Astrocyte (in vitro differentiated cells and primary cell): ENCODE data around the gene CCDC81. TPM values are rescaled to one million over a fixed set of nuclear protein-coding genes. Genes with fewer than 3 reads are reported as not detected.
A peak's percentile ranks its signal among the peaks of the same experiment; 100 is the strongest.

Experiments used
- DNase-seq: peaks from one replicate; pipeline ENCODE4 v3.0.0-alpha.2; 2010; ENCODE audit warnings: low read depth
- FAIRE-seq: peaks from 2 replicates; lab custom pipeline; 2011; peaks lifted over from hg19 to GRCh38; lab: Jason Lieb, UNC
- H2AFZ ChIP-seq: 2 replicates; pipeline ENCODE4 v1.6.0; 2012; ENCODE audit warnings: low read depth, low read length, inconsistent platforms
- H3K27ac ChIP-seq: 2 replicates; pipeline ENCODE4 v1.5.1; 2011; ENCODE audit warnings: low read depth, low read length, inconsistent platforms
- H3K27me3 ChIP-seq: 2 replicates; pipeline ENCODE4 v1.6.0; 2011; ENCODE audit warnings: low read length, inconsistent platforms; ENCODE audit not compliant: insufficient read depth
- H3K36me3 ChIP-seq: 2 replicates; pipeline ENCODE4 v1.5.1; 2011; ENCODE audit warnings: low read length, inconsistent platforms; ENCODE audit not compliant: insufficient read depth
- H3K4me1 ChIP-seq: 2 replicates; pipeline ENCODE4 v1.5.1; 2011; ENCODE audit warnings: low read length, inconsistent platforms; ENCODE audit not compliant: insufficient read depth
- H3K4me2 ChIP-seq: 2 replicates; pipeline ENCODE4 v1.6.0; 2012; ENCODE audit warnings: low read length, inconsistent platforms
- H3K4me3 ChIP-seq: 2 replicates; pipeline ENCODE4 v1.5.1; 2011; ENCODE audit warnings: low read depth, mild to moderate bottlenecking, low read length, inconsistent platforms; ENCODE audit not compliant: insufficient read depth
- H3K79me2 ChIP-seq: 2 replicates; pipeline ENCODE4 v1.6.0; 2012; ENCODE audit warnings: mild to moderate bottlenecking, low read length, inconsistent platforms; ENCODE audit not compliant: insufficient read depth
- H3K9ac ChIP-seq: 2 replicates; pipeline ENCODE4 v1.6.0; 2012; ENCODE audit warnings: mild to moderate bottlenecking, low read length, inconsistent platforms
- H3K9me3 ChIP-seq: 2 replicates; pipeline ENCODE4 v1.5.1; 2012; ENCODE audit warnings: low read depth, mild to moderate bottlenecking, low read length, inconsistent platforms; ENCODE audit not compliant: insufficient read depth
- H4K20me1 ChIP-seq: 2 replicates; pipeline ENCODE4 v1.6.0; 2012; ENCODE audit warnings: low read length, inconsistent platforms; ENCODE audit not compliant: insufficient read depth
- H3K27ac Mint-ChIP-seq: one replicate; pipeline ENCODE4 v1.8.0; 2021; ENCODE audit warnings: mild to moderate bottlenecking, mixed read lengths; ENCODE audit not compliant: unreplicated experiment
- H3K27me3 Mint-ChIP-seq: one replicate; pipeline ENCODE4 v1.8.0; 2021; ENCODE audit warnings: low read depth, mixed read lengths; ENCODE audit not compliant: unreplicated experiment
- H3K36me3 Mint-ChIP-seq: one replicate; pipeline ENCODE4 v1.8.0; 2021; ENCODE audit warnings: low read depth, mixed read lengths; ENCODE audit not compliant: unreplicated experiment
- H3K4me1 Mint-ChIP-seq: one replicate; pipeline ENCODE4 v1.8.0; 2021; ENCODE audit warnings: low read depth, mixed read lengths; ENCODE audit not compliant: unreplicated experiment
- H3K4me3 Mint-ChIP-seq: one replicate; pipeline ENCODE4 v1.8.0; 2021; ENCODE audit warnings: mild to moderate bottlenecking, moderate library complexity, mixed read lengths; ENCODE audit not compliant: unreplicated experiment
- H3K9me3 Mint-ChIP-seq: one replicate; pipeline ENCODE4 v1.8.0; 2021; ENCODE audit warnings: mild to moderate bottlenecking, mixed read lengths; ENCODE audit not compliant: unreplicated experiment
- EZH2 ChIP-seq: IDR thresholded peaks from 2 replicates; pipeline ENCODE4 v1.6.1; 2012; ENCODE audit warnings: mild to moderate bottlenecking, low read length, inconsistent platforms; ENCODE audit not compliant: insufficient read depth
- total RNA-seq: library from RNA; stranded (reverse); gene quantifications from 2 replicates; pipeline ENCODE4 v1.2.1, GENCODE V29; 2021
- TF ChIP-seq, protein P1 (sequence below): IDR thresholded peaks from 2 replicates; pipeline ENCODE4 v1.5.1; 2011; ENCODE audit warnings: low read depth, mild to moderate bottlenecking, inconsistent platforms, low read length, moderate library complexity; ENCODE audit not compliant: insufficient read depth

Gene CCDC81
- total RNA-seq, 1 donor from 2014 or later, result 4.3 TPM

DNA sequence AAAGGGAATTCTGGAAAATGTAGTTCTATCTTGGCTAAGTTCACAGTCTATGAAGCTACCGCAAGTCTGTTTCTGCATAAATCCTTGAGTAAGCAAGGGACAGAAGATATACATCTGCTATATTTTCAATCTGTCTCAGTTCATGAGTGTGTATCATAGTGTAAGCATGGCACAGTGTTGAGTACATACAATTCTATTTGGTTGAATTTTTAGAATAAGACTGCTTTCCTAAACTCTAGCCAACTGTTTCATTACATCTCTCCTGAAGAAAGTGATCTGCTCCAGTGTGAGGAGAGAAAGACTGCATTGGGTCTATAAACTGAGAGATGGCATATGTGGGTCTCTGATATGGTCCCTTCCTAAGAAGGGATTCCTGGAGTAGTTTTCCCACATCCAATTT is 2.6 kb upstream of the CCDC81 start:
- H3K27me3 ChIP-seq, result no peaks in the 10 kb centered on the region
- peaks cover 4% of the 10 kb centered on the region for H3K9me3 ChIP-seq
- DNase-seq (no peak), FAIRE-seq (no peak)
- Mint-ChIP-seq H3K4me3 (no peak overlapping the region), H3K9me3 (peaks cover 4% of the 10 kb centered on the region), H3K4me1 (peaks cover 27% of the 10 kb centered on the region), H3K27ac (no peak overlapping the region), H3K36me3 (no peaks in the 10 kb centered on the region), H3K27me3 (no peaks in the 10 kb centered on the region)
- H4K20me1 ChIP-seq, result no peaks in the 10 kb centered on the region
- TF ChIP-seq, protein P1, sequence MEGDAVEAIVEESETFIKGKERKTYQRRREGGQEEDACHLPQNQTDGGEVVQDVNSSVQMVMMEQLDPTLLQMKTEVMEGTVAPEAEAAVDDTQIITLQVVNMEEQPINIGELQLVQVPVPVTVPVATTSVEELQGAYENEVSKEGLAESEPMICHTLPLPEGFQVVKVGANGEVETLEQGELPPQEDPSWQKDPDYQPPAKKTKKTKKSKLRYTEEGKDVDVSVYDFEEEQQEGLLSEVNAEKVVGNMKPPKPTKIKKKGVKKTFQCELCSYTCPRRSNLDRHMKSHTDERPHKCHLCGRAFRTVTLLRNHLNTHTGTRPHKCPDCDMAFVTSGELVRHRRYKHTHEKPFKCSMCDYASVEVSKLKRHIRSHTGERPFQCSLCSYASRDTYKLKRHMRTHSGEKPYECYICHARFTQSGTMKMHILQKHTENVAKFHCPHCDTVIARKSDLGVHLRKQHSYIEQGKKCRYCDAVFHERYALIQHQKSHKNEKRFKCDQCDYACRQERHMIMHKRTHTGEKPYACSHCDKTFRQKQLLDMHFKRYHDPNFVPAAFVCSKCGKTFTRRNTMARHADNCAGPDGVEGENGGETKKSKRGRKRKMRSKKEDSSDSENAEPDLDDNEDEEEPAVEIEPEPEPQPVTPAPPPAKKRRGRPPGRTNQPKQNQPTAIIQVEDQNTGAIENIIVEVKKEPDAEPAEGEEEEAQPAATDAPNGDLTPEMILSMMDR, result no peak
- no peak for TF ChIP-seq EZH2
- no peak overlapping the region for H3K9ac ChIP-seq
- no peaks in the 10 kb centered on the region for H3K79me2 ChIP-seq
- no peak overlapping the region for H2AFZ ChIP-seq
- H3K36me3 ChIP-seq, result no peaks in the 10 kb centered on the region
- no peak overlapping the region for H3K4me2 ChIP-seq
- no peak overlapping the region for H3K4me3 ChIP-seq
- H3K27ac ChIP-seq, result no peak overlapping the region
- peaks cover 6% of the 10 kb centered on the region for H3K4me1 ChIP-seq

GRCh38 chr11:86372586-86372985 is 2.1 kb upstream of the CCDC81 start:
- Mint-ChIP-seq H3K4me3 (no peak overlapping the region), H3K36me3 (no peaks in the 10 kb centered on the region), H3K9me3 (peaks cover 4% of the 10 kb centered on the region), H3K27me3 (no peaks in the 10 kb centered on the region), H3K4me1 (peaks cover 27% of the 10 kb centered on the region), H3K27ac (no peak overlapping the region)
- Histone ChIP-seq H3K4me3 (no peak overlapping the region), H3K27me3 (no peaks in the 10 kb centered on the region), H3K79me2 (no peaks in the 10 kb centered on the region), H3K4me2 (no peak overlapping the region), H3K9me3 (peaks cover 4% of the 10 kb centered on the region), H3K4me1 (peaks cover 6% of the 10 kb centered on the region), H2AFZ (no peak overlapping the region), H3K36me3 (no peaks in the 10 kb centered on the region), H3K27ac (no peak overlapping the region), H3K9ac (no peak overlapping the region), H4K20me1 (no peaks in the 10 kb centered on the region)
- DNase-seq, result no peak
- no peak for TF ChIP-seq EZH2
- TF ChIP-seq, protein P1, result no peak
- no peak for FAIRE-seq

DNA sequence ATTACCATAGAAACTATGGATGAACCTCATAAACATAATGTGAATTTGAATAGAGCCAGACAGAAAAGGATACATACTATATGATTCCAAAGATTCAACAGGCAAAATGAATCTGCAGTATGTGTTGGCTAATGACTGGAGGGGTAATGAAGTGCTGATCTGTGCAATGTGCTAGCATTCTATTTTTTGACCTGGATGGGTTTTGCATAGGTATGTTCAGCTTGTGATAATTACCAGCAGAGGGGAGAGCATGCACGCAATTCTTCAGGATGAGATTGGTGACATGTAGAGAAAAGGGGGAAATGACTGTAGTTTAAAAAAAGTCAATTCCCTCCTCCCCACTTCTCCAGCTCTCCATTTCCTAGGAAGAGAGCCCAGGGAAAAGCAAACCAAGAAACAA is 618 bp upstream of the CCDC81 start:
- Histone ChIP-seq H3K27me3 (no peaks in the 10 kb centered on the region), H3K27ac (no peak overlapping the region), H4K20me1 (no peaks in the 10 kb centered on the region), H3K79me2 (no peaks in the 10 kb centered on the region), H3K9me3 (peaks cover 4% of the 10 kb centered on the region), H3K4me3 (peak overlapping the region; percentile 49), H3K4me1 (peaks cover 6% of the 10 kb centered on the region), H3K36me3 (no peaks in the 10 kb centered on the region), H2AFZ (peak overlapping the region; percentile 84), H3K4me2 (peak overlapping the region; percentile 86), H3K9ac (no peak overlapping the region)
- FAIRE-seq (no peak), DNase-seq (no peak)
- no peak overlapping the region for H3K4me3 Mint-ChIP-seq
- TF ChIP-seq EZH2, result no peak
- TF ChIP-seq, protein P1, result no peak
- peaks cover 4% of the 10 kb centered on the region for H3K9me3 Mint-ChIP-seq
- no peaks in the 10 kb centered on the region for H3K36me3 Mint-ChIP-seq
- no peak overlapping the region for H3K27ac Mint-ChIP-seq
- peaks cover 27% of the 10 kb centered on the region for H3K4me1 Mint-ChIP-seq
- H3K27me3 Mint-ChIP-seq, result no peaks in the 10 kb centered on the region
